ENCODE data around the gene SPATA24. TPM values are rescaled to one million over a fixed set of nuclear protein-coding genes. Genes with fewer than 3 reads are reported as not detected.
A peak's percentile ranks its signal among the peaks of the same experiment; 100 is the strongest.

Gene SPATA24
- total and polyA plus RNA-seq, 2 of the 13 experiments (the other 11 are each of a cell fraction or from before 2014, with no cell fraction given): 6.0 to 11.1 TPM

DNA sequence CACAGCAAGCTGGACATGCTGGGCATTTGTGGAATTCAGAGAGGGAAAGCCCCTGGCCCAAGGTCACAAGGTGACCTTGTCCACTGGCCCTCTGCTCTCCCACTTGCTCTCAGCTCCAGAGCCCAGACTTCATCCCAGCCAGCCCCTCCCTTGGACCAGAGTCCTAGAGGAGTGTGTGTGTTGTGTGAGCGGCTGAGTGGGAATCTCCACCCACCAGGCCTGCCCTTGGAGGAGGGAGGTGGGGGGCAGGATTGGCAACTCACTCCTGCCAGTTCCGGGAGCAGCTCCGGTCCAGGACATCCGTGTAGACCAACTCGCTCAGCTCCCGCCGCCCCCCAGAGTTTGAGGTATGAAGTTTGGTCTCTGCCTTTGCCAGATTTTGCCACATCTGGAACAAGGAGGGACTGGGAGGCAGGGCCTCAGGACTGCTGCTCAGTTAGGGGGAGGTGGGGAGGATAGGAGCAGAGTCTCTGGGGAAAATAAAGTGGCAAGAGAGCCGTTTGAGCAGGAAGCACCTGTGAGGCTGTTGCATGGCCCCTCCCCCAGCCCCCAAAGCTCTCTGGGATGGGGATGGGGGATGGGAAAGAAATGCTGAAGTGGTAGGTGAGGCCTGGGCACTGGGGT lies 15.6 kb downstream of the SPATA24 start (continued):
- TF ChIP-seq HNF4G (IDR thresholded peaks at IDR 0.05; ENCODE audit: borderline replicate concordance, low read depth, low read length) (peak; percentile 48; the same call in 1 of the 2 replicates), HNF4G (CRISPR knock-in tag; IDR thresholded peaks at IDR 0.05; ENCODE audit: borderline replicate concordance, low read depth) (peak; percentile 76; the same call in 1 of the 2 replicates), FOXK2 (IDR thresholded peaks at IDR 0.05) (no peak), ZNF530 (CRISPR knock-in tag; IDR thresholded peaks at IDR 0.05; ENCODE audit: low read depth) (no peak), ONECUT2 (CRISPR knock-in tag; IDR thresholded peaks at IDR 0.05) (no peak), MTF2 (CRISPR knock-in tag; IDR thresholded peaks at IDR 0.05; ENCODE audit: borderline replicate concordance) (no peak), NCOA1 (CRISPR knock-in tag; IDR thresholded peaks at IDR 0.05) (0 out of 2 replicates have a peak, but pooled peaks have one; percentile 50)
- TF ChIP-seq, protein P1, sequence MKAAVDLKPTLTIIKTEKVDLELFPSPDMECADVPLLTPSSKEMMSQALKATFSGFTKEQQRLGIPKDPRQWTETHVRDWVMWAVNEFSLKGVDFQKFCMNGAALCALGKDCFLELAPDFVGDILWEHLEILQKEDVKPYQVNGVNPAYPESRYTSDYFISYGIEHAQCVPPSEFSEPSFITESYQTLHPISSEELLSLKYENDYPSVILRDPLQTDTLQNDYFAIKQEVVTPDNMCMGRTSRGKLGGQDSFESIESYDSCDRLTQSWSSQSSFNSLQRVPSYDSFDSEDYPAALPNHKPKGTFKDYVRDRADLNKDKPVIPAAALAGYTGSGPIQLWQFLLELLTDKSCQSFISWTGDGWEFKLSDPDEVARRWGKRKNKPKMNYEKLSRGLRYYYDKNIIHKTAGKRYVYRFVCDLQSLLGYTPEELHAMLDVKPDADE (CRISPR knock-in tag; IDR thresholded peaks at IDR 0.05): no peak
- TF ChIP-seq, protein P2, sequence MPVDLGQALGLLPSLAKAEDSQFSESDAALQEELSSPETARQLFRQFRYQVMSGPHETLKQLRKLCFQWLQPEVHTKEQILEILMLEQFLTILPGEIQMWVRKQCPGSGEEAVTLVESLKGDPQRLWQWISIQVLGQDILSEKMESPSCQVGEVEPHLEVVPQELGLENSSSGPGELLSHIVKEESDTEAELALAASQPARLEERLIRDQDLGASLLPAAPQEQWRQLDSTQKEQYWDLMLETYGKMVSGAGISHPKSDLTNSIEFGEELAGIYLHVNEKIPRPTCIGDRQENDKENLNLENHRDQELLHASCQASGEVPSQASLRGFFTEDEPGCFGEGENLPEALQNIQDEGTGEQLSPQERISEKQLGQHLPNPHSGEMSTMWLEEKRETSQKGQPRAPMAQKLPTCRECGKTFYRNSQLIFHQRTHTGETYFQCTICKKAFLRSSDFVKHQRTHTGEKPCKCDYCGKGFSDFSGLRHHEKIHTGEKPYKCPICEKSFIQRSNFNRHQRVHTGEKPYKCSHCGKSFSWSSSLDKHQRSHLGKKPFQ (CRISPR knock-in tag; IDR thresholded peaks at IDR 0.05; ENCODE audit: insufficient replicate concordance): no peak
- TF ChIP-seq, protein P3, sequence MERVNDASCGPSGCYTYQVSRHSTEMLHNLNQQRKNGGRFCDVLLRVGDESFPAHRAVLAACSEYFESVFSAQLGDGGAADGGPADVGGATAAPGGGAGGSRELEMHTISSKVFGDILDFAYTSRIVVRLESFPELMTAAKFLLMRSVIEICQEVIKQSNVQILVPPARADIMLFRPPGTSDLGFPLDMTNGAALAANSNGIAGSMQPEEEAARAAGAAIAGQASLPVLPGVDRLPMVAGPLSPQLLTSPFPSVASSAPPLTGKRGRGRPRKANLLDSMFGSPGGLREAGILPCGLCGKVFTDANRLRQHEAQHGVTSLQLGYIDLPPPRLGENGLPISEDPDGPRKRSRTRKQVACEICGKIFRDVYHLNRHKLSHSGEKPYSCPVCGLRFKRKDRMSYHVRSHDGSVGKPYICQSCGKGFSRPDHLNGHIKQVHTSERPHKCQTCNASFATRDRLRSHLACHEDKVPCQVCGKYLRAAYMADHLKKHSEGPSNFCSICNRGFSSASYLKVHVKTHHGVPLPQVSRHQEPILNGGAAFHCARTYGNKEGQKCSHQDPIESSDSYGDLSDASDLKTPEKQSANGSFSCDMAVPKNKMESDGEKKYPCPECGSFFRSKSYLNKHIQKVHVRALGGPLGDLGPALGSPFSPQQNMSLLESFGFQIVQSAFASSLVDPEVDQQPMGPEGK (CRISPR knock-in tag; IDR thresholded peaks at IDR 0.05): peak; percentile 83
- TF ChIP-seq, protein P4, sequence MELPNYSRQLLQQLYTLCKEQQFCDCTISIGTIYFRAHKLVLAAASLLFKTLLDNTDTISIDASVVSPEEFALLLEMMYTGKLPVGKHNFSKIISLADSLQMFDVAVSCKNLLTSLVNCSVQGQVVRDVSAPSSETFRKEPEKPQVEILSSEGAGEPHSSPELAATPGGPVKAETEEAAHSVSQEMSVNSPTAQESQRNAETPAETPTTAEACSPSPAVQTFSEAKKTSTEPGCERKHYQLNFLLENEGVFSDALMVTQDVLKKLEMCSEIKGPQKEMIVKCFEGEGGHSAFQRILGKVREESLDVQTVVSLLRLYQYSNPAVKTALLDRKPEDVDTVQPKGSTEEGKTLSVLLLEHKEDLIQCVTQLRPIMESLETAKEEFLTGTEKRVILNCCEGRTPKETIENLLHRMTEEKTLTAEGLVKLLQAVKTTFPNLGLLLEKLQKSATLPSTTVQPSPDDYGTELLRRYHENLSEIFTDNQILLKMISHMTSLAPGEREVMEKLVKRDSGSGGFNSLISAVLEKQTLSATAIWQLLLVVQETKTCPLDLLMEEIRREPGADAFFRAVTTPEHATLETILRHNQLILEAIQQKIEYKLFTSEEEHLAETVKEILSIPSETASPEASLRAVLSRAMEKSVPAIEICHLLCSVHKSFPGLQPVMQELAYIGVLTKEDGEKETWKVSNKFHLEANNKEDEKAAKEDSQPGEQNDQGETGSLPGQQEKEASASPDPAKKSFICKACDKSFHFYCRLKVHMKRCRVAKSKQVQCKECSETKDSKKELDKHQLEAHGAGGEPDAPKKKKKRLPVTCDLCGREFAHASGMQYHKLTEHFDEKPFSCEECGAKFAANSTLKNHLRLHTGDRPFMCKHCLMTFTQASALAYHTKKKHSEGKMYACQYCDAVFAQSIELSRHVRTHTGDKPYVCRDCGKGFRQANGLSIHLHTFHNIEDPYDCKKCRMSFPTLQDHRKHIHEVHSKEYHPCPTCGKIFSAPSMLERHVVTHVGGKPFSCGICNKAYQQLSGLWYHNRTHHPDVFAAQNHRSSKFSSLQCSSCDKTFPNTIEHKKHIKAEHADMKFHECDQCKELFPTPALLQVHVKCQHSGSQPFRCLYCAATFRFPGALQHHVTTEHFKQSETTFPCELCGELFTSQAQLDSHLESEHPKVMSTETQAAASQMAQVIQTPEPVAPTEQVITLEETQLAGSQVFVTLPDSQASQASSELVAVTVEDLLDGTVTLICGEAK (IDR thresholded peaks at IDR 0.05): no peak
- TF ChIP-seq, protein P4 (CRISPR knock-in tag; IDR thresholded peaks at IDR 0.05): no peak

Data from HepG2 (cell line).